K562 (cell line): ENCODE data around the gene ZNF853. TPM values are rescaled to one million over a fixed set of nuclear protein-coding genes. Genes with fewer than 3 reads are reported as not detected.

Experiments used
- ATAC-seq: fragments of 200-7000 bp; cut with Tn5 transposase; 3 replicates; pipeline ENCODE4 v1.9.1; 2020; ENCODE audit warnings: moderate library complexity
- BruUV-seq: library from RNA; stranded (reverse); fragments of 400-500 nt; replicated peaks from 2 replicates; lab custom pipeline; 2021; lab: Mats Ljungman, UMichigan
- CTCF ChIA-PET: fragments of 300-600 bp; formaldehyde crosslinking; extraction: SDS; loops from one replicate; lab custom pipeline; 2021; ENCODE audit warnings: low intra/inter-chr PET ratio; lab: Yijun Ruan, JAX
- POLR2A ChIA-PET: fragments of 300-600, 350-650 bp; sonication (Branson Sonifier 250); formaldehyde crosslinking; extraction: SDS; loops from one replicate; lab custom pipeline; 2021; ENCODE audit warnings: antibody characterized with exemption, inconsistent platforms; lab: Yijun Ruan, JAX
- DNase-seq, 4 experiments: peaks; one replicate each; pipeline versions ENCODE4 v3.0.0 to v3.0.0-alpha.2; 2011 to 2018; ENCODE audit warnings: low spot score in 3 of 4, mixed read lengths in 3 of 4; ENCODE audit errors: extremely low read depth in 1 of 4
- FAIRE-seq: peaks from 2 replicates; lab custom pipeline; 2011; peaks lifted over from hg19 to GRCh38; lab: Jason Lieb, UNC
- H2AFZ ChIP-seq: 2 replicates; pipeline ENCODE4 v1.6.0; 2011; ENCODE audit warnings: low read depth, low read length, control low read depth, inconsistent platforms
- H3K27ac ChIP-seq: fragments of 200-600 bp; 3 replicates; pipeline ENCODE4 v1.8.0; 2011; ENCODE audit warnings: low read depth, mild to moderate bottlenecking, control low read depth, inconsistent platforms, low read length, moderate library complexity, mixed read lengths; ENCODE audit errors: extremely low read depth
- H3K27me3 ChIP-seq, 2 experiments: fragments of 300-600 bp in 1 of 2; 2 replicates in 1 of 2; 3 replicates in 1 of 2; pipeline versions ENCODE4 v1.6.0 to v1.8.0; 2011; ENCODE audit warnings: inconsistent platforms in 2 of 2, low read length in 2 of 2, mild to moderate bottlenecking in 1 of 2, mixed read lengths in 1 of 2, moderate library complexity in 1 of 2; ENCODE audit not compliant: control insufficient read depth in 2 of 2, insufficient read depth in 2 of 2
- H3K36me3 ChIP-seq: fragments of 300-600 bp; 3 replicates; pipeline ENCODE4 v1.8.0; 2011; ENCODE audit warnings: mild to moderate bottlenecking, low read length, inconsistent platforms; ENCODE audit not compliant: control insufficient read depth, insufficient read depth
- H3K4me1 ChIP-seq, 2 experiments: fragments of 200-600 bp in 1 of 2; replicated peaks in 1 of 2; 2 replicates in 1 of 2; 3 replicates in 1 of 2; pipeline versions ENCODE4 v1.5.1 to v1.8.0; 2011; ENCODE audit warnings: inconsistent platforms in 2 of 2, low read length in 2 of 2, mild to moderate bottlenecking in 1 of 2, mixed read lengths in 1 of 2, moderate library complexity in 1 of 2; ENCODE audit not compliant: control insufficient read depth in 2 of 2, insufficient read depth in 2 of 2
- H3K4me2 ChIP-seq: 2 replicates; pipeline ENCODE4 v1.6.1; 2011; ENCODE audit warnings: low read length, control low read depth, inconsistent platforms, mixed read lengths; ENCODE audit not compliant: insufficient read depth
- H3K4me3 ChIP-seq: fragments of 200-600 bp; sonication (generic), shearing (Covaris generic); 2 replicates; pipeline ENCODE4 v1.5.1; 2016; ENCODE audit warnings: control low read depth, inconsistent platforms
- H3K79me2 ChIP-seq: fragments of 200-600 bp; 3 replicates; pipeline ENCODE4 v1.8.0; 2011; ENCODE audit warnings: low read length, inconsistent platforms; ENCODE audit not compliant: control insufficient read depth, insufficient read depth
- H3K9ac ChIP-seq, 2 experiments: 2 replicates each; pipeline versions ENCODE4 v1.6.0 to v1.6.1; 2011; ENCODE audit warnings: low read depth in 2 of 2, low read length in 2 of 2, control low read depth in 1 of 2, inconsistent platforms in 1 of 2, mild to moderate bottlenecking in 1 of 2, mixed read lengths in 1 of 2; ENCODE audit not compliant: insufficient read depth in 1 of 2
- H3K9me1 ChIP-seq: one replicate; pipeline ENCODE4 v1.6.0; 2011; ENCODE audit warnings: inconsistent platforms, mild to moderate bottlenecking, low read length, moderate library complexity; ENCODE audit not compliant: control insufficient read depth, insufficient read depth
- H3K9me3 ChIP-seq: replicated peaks from 2 replicates; pipeline ENCODE4 v1.5.1; 2011; ENCODE audit warnings: low read depth, low read length, inconsistent platforms; ENCODE audit not compliant: control insufficient read depth, insufficient read depth
- H4K20me1 ChIP-seq: replicated peaks from 2 replicates; pipeline ENCODE4 v1.6.1; 2011; ENCODE audit warnings: low read length, inconsistent platforms, mixed read lengths; ENCODE audit not compliant: control insufficient read depth, insufficient read depth
- KLF1 ChIP-seq: fragments of 450-650 bp; IDR thresholded peaks from 2 replicates; pipeline ENCODE4 v1.6.1; 2016; ENCODE audit warnings: missing genetic modification characterization, missing compliant biosample characterization
- TEAD1 ChIP-seq, 2 experiments: fragments of 450-650 bp in 1 of 2; sonication (generic) in 1 of 2; formaldehyde crosslinking; IDR thresholded peaks; 2 replicates each; pipeline versions ENCODE4 v1.4.0 to v1.8.0; 2020 to 2022; ENCODE audit warnings: mild to moderate bottlenecking in 2 of 2, missing genetic modification reagents in 1 of 2
- TOE1 ChIP-seq, 2 experiments: fragments of 450-650 bp in 1 of 2; sonication (generic) in 1 of 2; formaldehyde crosslinking in 1 of 2; IDR thresholded peaks; 2 replicates each; pipeline versions ENCODE4 v1.7.1 to v1.8.0; 2016 to 2022; ENCODE audit warnings: borderline replicate concordance in 2 of 2, mild to moderate bottlenecking in 2 of 2, antibody characterized with exemption in 1 of 2, inconsistent platforms in 1 of 2, low read depth in 1 of 2, missing genetic modification reagents in 1 of 2, moderate library complexity in 1 of 2
- ZBTB11 ChIP-seq, 3 experiments: fragments of 200-800 bp in 1 of 3; fragments of 250-450 bp in 1 of 3; fragments of 450-650 bp in 1 of 3; sonication (Bioruptor Pico) in 1 of 3; sonication (Bioruptor generic) in 1 of 3; formaldehyde crosslinking in 1 of 3; IDR thresholded peaks; 2 replicates each; pipeline versions ENCODE4 v1.6.1 to v1.8.0; 2016 to 2022; ENCODE audit warnings: mild to moderate bottlenecking in 2 of 3, missing genetic modification characterization in 2 of 3, missing compliant biosample characterization in 1 of 3, moderate library complexity in 1 of 3
- ZC3H4 ChIP-seq: sonication (generic); formaldehyde crosslinking; IDR thresholded peaks from 2 replicates; pipeline ENCODE4 v1.9.0; 2021; ENCODE audit warnings: missing genetic modification reagents, borderline replicate concordance
- ZNF217 ChIP-seq: sonication (generic); formaldehyde crosslinking; IDR thresholded peaks from 2 replicates; pipeline ENCODE4 v1.8.0; 2022; ENCODE audit warnings: mild to moderate bottlenecking, missing genetic modification reagents
- ZNF232 ChIP-seq: sonication (generic); formaldehyde crosslinking; IDR thresholded peaks from 2 replicates; pipeline ENCODE4 v1.8.0; 2022; ENCODE audit warnings: mild to moderate bottlenecking, missing genetic modification reagents
- ZNF431 ChIP-seq: sonication (generic); formaldehyde crosslinking; IDR thresholded peaks from 2 replicates; pipeline ENCODE4 v1.8.0; 2022; ENCODE audit warnings: mild to moderate bottlenecking, missing genetic modification reagents
- WGBS: fragments of 100-300 bp; shearing (Covaris generic); methylation state at CpG from one replicate; pipeline ENCODE4 v1.1.6; 2016; ENCODE audit warnings: low coverage, mixed read lengths; ENCODE audit not compliant: insufficient coverage; ENCODE audit errors: missing lambda C conversion rate; 5-methylcytosine and 5-hydroxymethylcytosine counted together
- in situ Hi-C: fragments of 300-500 bp; cut with MboI; formaldehyde crosslinking; loops from 4 replicates; pipeline ENCODE4 v1.15.0; 2018; ENCODE audit warnings: inconsistent platforms, mixed read lengths
- intact Hi-C: fragments of 100-400 bp; cut with micrococcal nuclease; formaldehyde crosslinking; loops from 2 replicates; pipeline ENCODE4 v1.14.2; 2022
- polyA plus RNA-seq, 8 experiments: library from polyadenylated mRNA; depleted of rRNA in 4 of 8; stranded (reverse) in 5 of 8; unstranded in 3 of 8; fragments of >200 nt; fragmentation: Nextera tagmentation in 2 of 8; fragmentation: Illumina TruSeq in 1 of 8; extraction: Ambion mirVana in 2 of 8; extraction: Trizol in 1 of 8; gene quantifications; 2 replicates each; pipeline versions ENCODE4 v1.2.1 to v1.2.3, GENCODE V29; 2011 to 2014; ENCODE audit warnings: inconsistent platforms in 1 of 8, missing spikeins in 1 of 8
- total RNA-seq, 7 experiments: library from RNA; depleted of rRNA in 6 of 7; stranded (reverse); fragments of >200 nt in 6 of 7; fragmentation: Illumina TruSeq in 2 of 7; extraction: Trizol in 2 of 7; gene quantifications; 2 replicates each; pipeline versions ENCODE4 v1.2.1 to v1.2.3, GENCODE V29; 2011 to 2021; ENCODE audit warnings: low replicate concordance in 1 of 7
- TF ChIP-seq, protein P1 (sequence below): fragments of 250-450 bp; sonication (Bioruptor Pico); IDR thresholded peaks from 2 replicates; pipeline ENCODE4 v1.4.0; 2020

ZNF853 gene
- total and polyA plus RNA-seq, 9 of the 15 experiments (the other 6 are each of a cell fraction or from before 2014, with no cell fraction given): 0.03 TPM; not detected in 8

DNA sequence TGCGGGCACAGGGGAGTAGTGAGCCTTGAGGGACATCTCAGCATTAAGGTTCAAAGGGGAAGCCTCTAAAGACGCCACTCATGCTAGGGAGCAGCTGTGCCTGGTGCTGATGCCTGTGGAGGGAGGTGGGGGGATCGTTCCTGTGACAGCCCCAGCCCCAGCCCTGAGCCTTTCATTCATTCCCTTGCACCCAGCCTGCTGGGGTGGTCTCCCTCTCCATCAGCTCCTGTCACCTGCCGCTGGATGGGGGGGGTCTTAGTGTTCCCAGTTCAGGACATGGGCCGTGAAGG lies 33.4 kb downstream of the ZNF853 start:
- H3K4me3 ChIP-seq: no peak overlapping the region
- DNase-seq (no peak), ATAC-seq (no peak), FAIRE-seq (no peak)
- no peak overlapping the region for H3K9ac ChIP-seq
- POLR2A ChIA-PET: interaction anchor here (0.6 kb wide), 1 partner anchor 33 kb away, joined by 3 read pairs; no protein-coding TSS in a partner anchor
- H2AFZ ChIP-seq: no peak overlapping the region
- H3K27ac ChIP-seq: no peak overlapping the region
- BruUV-seq: no TSS peak
- CTCF ChIA-PET: no interaction called here
- 96% methylated on average over 4 of the region's 5 CpGs for WGBS
- 0 out of 3 replicates have a peak, but pooled peaks cover 7% of the 10 kb centered on the region for H3K79me2 ChIP-seq
- no peaks in the 10 kb centered on the region for H3K9me1 ChIP-seq
- H3K9me3 ChIP-seq: peaks cover 12% of the 10 kb centered on the region
- no peaks in the 10 kb centered on the region for H3K4me1 ChIP-seq
- intact Hi-C loops (no loop called here), in situ Hi-C loops (no loop called here)
- H3K36me3 ChIP-seq: peaks cover 88% of the 10 kb centered on the region; the same call in 2 of the 3 replicates
- H3K27me3 ChIP-seq: no peaks in the 10 kb centered on the region
- H4K20me1 ChIP-seq: no peaks in the 10 kb centered on the region
- H3K4me2 ChIP-seq: no peak overlapping the region
- no peak for TF ChIP-seq KLF1 (tag)

DNA sequence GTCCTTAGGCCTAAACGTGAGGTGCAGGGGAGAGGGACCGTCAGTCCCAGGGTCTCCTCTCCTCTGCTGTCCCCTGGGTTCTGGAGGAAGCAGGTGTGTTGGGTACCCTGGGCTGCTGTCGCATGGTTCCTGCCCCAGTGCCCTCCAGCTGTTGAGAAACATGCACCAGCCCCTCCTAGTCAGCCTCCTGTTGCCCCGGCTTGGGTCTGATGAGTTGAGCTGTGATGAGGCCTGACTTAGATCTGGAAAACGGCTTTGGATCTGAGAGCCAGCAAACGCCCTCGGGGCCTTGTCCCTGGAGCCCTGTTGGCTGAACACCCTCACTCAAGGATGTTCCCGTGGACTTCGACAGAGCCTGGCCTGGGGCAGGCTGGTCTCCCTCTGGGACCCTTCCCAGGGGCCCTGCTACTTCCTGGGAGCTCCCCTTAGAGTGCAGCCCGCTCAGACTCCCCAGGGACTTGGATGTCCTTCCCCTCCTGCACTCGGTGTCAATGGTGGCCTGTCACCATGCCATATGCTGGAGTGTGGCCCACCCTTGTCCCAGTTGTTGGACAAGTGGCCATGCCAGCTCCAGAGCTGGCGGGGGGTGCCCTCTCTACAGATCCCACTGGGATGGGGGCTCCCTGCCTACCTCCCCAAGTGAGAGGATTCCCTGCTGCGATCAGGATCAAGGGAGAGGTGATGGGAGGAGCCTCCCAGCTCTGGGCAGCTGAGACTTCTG lies 34.0 kb downstream of the ZNF853 start:
- Histone ChIP-seq H3K4me2 (no peak overlapping the region), H4K20me1 (no peaks in the 10 kb centered on the region), H3K4me3 (no peak overlapping the region), H2AFZ (no peak overlapping the region), H3K9ac (no peak overlapping the region), H3K9me3 (peaks cover 12% of the 10 kb centered on the region), H3K27me3 (no peaks in the 10 kb centered on the region), H3K9me1 (no peaks in the 10 kb centered on the region), H3K27ac (no peak overlapping the region), H3K4me1 (no peaks in the 10 kb centered on the region), H3K79me2 (0 out of 3 replicates have a peak, but pooled peaks cover 7% of the 10 kb centered on the region), H3K36me3 (peaks cover 84% of the 10 kb centered on the region; the same call in 2 of the 3 replicates)
- peak in 1 of 4 experiments; percentile 4 for DNase-seq
- in situ Hi-C loops (no loop called here), intact Hi-C loops (no loop called here)
- ChIA-PET CTCF (no interaction called here), POLR2A (interaction anchor here (1.1 to 1.8 kb wide), 2 partner anchors 10 to 13 kb away, joined by 4 to 5 read pairs; no protein-coding TSS in a partner anchor)
- ATAC-seq: no peak
- no TSS peak for BruUV-seq
- WGBS: 97% methylated on average over 13 of the region's 13 CpGs
- FAIRE-seq: no peak
- TF ChIP-seq ZNF217 (no peak), TOE1 (IDR thresholded peaks at IDR 0.05; ENCODE audit: borderline replicate concordance) (no peak), TOE1 (CRISPR knock-in tag; IDR thresholded peaks at IDR 0.05; ENCODE audit: borderline replicate concordance, low read depth) (no peak), ZNF431 (no peak), ZNF232 (no peak), ZC3H4 (CRISPR knock-in tag) (no peak), ZBTB11 (CRISPR knock-in tag; IDR thresholded peaks at IDR 0.05) (no peak), TEAD1 (CRISPR knock-in tag; IDR thresholded peaks at IDR 0.05) (no peak)
- TF ChIP-seq, protein P1, sequence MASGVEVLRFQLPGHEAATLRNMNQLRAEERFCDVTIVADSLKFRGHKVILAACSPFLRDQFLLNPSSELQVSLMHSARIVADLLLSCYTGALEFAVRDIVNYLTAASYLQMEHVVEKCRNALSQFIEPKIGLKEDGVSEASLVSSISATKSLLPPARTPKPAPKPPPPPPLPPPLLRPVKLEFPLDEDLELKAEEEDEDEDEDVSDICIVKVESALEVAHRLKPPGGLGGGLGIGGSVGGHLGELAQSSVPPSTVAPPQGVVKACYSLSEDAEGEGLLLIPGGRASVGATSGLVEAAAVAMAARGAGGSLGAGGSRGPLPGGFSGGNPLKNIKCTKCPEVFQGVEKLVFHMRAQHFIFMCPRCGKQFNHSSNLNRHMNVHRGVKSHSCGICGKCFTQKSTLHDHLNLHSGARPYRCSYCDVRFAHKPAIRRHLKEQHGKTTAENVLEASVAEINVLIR: no peak
